Thyroid gland (tissue), 4 donors: ENCODE measurements around the gene ZNF691.

ENCODE experiments used
- CTCF ChIP-seq, 6 experiments: fragments of 200-600 bp in 3 of 6; fragments of 450-650 bp in 3 of 6; sonication (generic) in 3 of 6; IDR thresholded peaks; one replicate each; pipeline ENCODE4 v1.5.1; 2016 to 2019; ENCODE audit warnings: antibody characterized with exemption in 6 of 6, mild to moderate bottlenecking in 2 of 6, inconsistent platforms in 1 of 6, moderate library complexity in 1 of 6
- POLR2A ChIP-seq, 2 donors: fragments of 450-650 bp; IDR thresholded peaks; one replicate each; pipeline ENCODE4 v1.6.1; 2017; ENCODE audit warnings: antibody characterized with exemption in 2 of 2, mild to moderate bottlenecking in 2 of 2, moderate library complexity in 1 of 2

GRCh38 chr1:42835422-42835821 lies 11.0 kb upstream of the ZNF691 start:
- no peak for TF ChIP-seq POLR2A (IDR thresholded peaks at IDR 0.05)
- TF ChIP-seq CTCF (IDR thresholded peaks at IDR 0.05), result no peak
